Neural cell (in vitro differentiated cells): Measurements from ENCODE around the gene MKRN2. TPM values are rescaled to one million over a fixed set of nuclear protein-coding genes. Genes with fewer than 3 reads are reported as not detected.

Experiments
- H2AFZ ChIP-seq: fragments of 200-600, 300-800 bp; sonication (generic), shearing (Covaris generic); 2 replicates; pipeline ENCODE4 v1.6.0; 2014; ENCODE audit warnings: low read depth, mild to moderate bottlenecking, antibody characterized with exemption, low read length, moderate library complexity
- H3F3A ChIP-seq: fragments of 200-600 bp; shearing (Covaris generic); 2 replicates; pipeline ENCODE4 v1.6.1; 2016; ENCODE audit warnings: mild to moderate bottlenecking, moderate library complexity, mixed read lengths, antibody characterized with exemption, low read length; ENCODE audit not compliant: insufficient read depth, poor library complexity, severe bottlenecking
- H3K27ac ChIP-seq: fragments of 200-600, 300-800 bp; sonication (generic), shearing (Covaris generic); 2 replicates; pipeline ENCODE4 v1.5.1; 2014; ENCODE audit warnings: mild to moderate bottlenecking, low read length, moderate library complexity
- H3K27me3 ChIP-seq: fragments of 300-800, 200-600 bp; sonication (generic), shearing (Covaris generic); 2 replicates; pipeline ENCODE4 v1.6.0; 2014; ENCODE audit warnings: mild to moderate bottlenecking, low read depth, low read length, moderate library complexity; ENCODE audit not compliant: insufficient read depth
- H3K36me3 ChIP-seq: fragments of 300-800, 200-600 bp; sonication (generic), shearing (Covaris generic); 2 replicates; pipeline ENCODE4 v1.5.1; 2014; ENCODE audit warnings: mild to moderate bottlenecking, antibody characterized with exemption, low read length, moderate library complexity; ENCODE audit not compliant: insufficient read depth
- H3K4me2 ChIP-seq: fragments of 300-800, 200-600 bp; sonication (generic), shearing (Covaris generic); 2 replicates; pipeline ENCODE4 v1.6.0; 2014; ENCODE audit warnings: mild to moderate bottlenecking, low read length
- H3K4me3 ChIP-seq: fragments of 300-800, 200-600 bp; sonication (generic), shearing (Covaris generic); 2 replicates; pipeline ENCODE4 v1.5.1; 2014; ENCODE audit warnings: mild to moderate bottlenecking, low read length, moderate library complexity
- H3K79me2 ChIP-seq: fragments of 200-600 bp; shearing (Covaris generic); replicated peaks from 2 replicates; pipeline ENCODE4 v1.6.0; 2014; ENCODE audit warnings: mild to moderate bottlenecking, low read length, moderate library complexity; ENCODE audit not compliant: insufficient read depth
- H3K9ac ChIP-seq: fragments of 300-800, 200-600 bp; sonication (generic), shearing (Covaris generic); 2 replicates; pipeline ENCODE4 v1.6.1; 2016; ENCODE audit warnings: mild to moderate bottlenecking, low read length, mixed read lengths
- H3K9me2 ChIP-seq: fragments of 200-600 bp; shearing (Covaris generic); 2 replicates; pipeline ENCODE4 v1.6.1; 2016; ENCODE audit warnings: mild to moderate bottlenecking, low read length, mixed read lengths; ENCODE audit not compliant: insufficient read depth
- H3K9me3 ChIP-seq: fragments of 200-600, 300-800 bp; sonication (generic), shearing (Covaris generic); 2 replicates; pipeline ENCODE4 v1.6.1; 2016; ENCODE audit warnings: mild to moderate bottlenecking, mixed run types, low read length, moderate library complexity, mixed read lengths
- H4K20me1 ChIP-seq: fragments of 200-600 bp; shearing (Covaris generic); 2 replicates; pipeline ENCODE4 v1.6.1; 2016; ENCODE audit warnings: mild to moderate bottlenecking, mixed run types; ENCODE audit not compliant: insufficient read depth
- CTCF ChIP-seq: fragments of 450-650 bp; IDR thresholded peaks from 2 replicates; pipeline ENCODE4 v1.5.1; 2014; ENCODE audit warnings: antibody characterized with exemption, mild to moderate bottlenecking, moderate library complexity; ENCODE audit not compliant: poor library complexity, severe bottlenecking
- EP300 ChIP-seq: fragments of 450-650 bp; conservative IDR thresholded peaks from 2 replicates; pipeline ENCODE4 v1.6.1; 2014; ENCODE audit warnings: antibody characterized with exemption, mild to moderate bottlenecking, moderate library complexity; ENCODE audit not compliant: poor library complexity, severe bottlenecking
- EZH2 ChIP-seq: fragments of 200-600, 300-800 bp; shearing (Covaris generic), sonication (generic); IDR thresholded peaks from 2 replicates; pipeline ENCODE4 v1.6.1; 2014; ENCODE audit warnings: antibody characterized with exemption, low read length, borderline replicate concordance, mild to moderate bottlenecking; ENCODE audit not compliant: insufficient read depth, poor library complexity, severe bottlenecking
- MXI1 ChIP-seq: fragments of 450-650 bp; conservative IDR thresholded peaks from 2 replicates; pipeline ENCODE4 v1.6.1; 2014; ENCODE audit warnings: antibody characterized with exemption, mild to moderate bottlenecking; ENCODE audit not compliant: poor library complexity, severe bottlenecking
- POLR2AphosphoS5 ChIP-seq: IDR thresholded peaks from 2 replicates; pipeline ENCODE4 v1.6.1; 2012
- RAD21 ChIP-seq: fragments of 450-650 bp; conservative IDR thresholded peaks from 2 replicates; pipeline ENCODE4 v1.6.1; 2014; ENCODE audit warnings: antibody characterized with exemption, mild to moderate bottlenecking, moderate library complexity
- REST ChIP-seq: IDR thresholded peaks from 2 replicates; pipeline ENCODE4 v1.6.1; 2012; ENCODE audit warnings: borderline replicate concordance
- SMC3 ChIP-seq: fragments of 450-650 bp; conservative IDR thresholded peaks from 2 replicates; pipeline ENCODE4 v1.6.1; 2014; ENCODE audit warnings: antibody characterized with exemption, mild to moderate bottlenecking, moderate library complexity; ENCODE audit not compliant: poor library complexity
- TAF1 ChIP-seq: IDR thresholded peaks from 2 replicates; pipeline ENCODE4 v1.6.1; 2012; ENCODE audit warnings: low read depth
- polyA plus RNA-seq: library from polyadenylated mRNA; depleted of rRNA; stranded (reverse); fragments of >200 nt; gene quantifications from 2 replicates; pipeline ENCODE4 v1.2.3, GENCODE V29; 2014

Gene MKRN2
- polyA plus RNA-seq, 1 donor from 2014 or later, result 47.6 TPM

GRCh38 chr3:12558706-12559105 is 1.8 kb downstream of the MKRN2 start:
- H3K9me2 ChIP-seq, result no peaks in the 10 kb centered on the region
- peak overlapping the region; percentile 86 for H3K27ac ChIP-seq
- peak overlapping the region; percentile 97 for H3K4me3 ChIP-seq
- H3K4me2 ChIP-seq, result peak overlapping the region; percentile 81
- H4K20me1 ChIP-seq, result no peaks in the 10 kb centered on the region
- no peaks in the 10 kb centered on the region for H3K9me3 ChIP-seq
- H2AFZ ChIP-seq, result no peak overlapping the region
- H3K79me2 ChIP-seq, result peaks cover 58% of the 10 kb centered on the region
- H3F3A ChIP-seq, result no peaks in the 10 kb centered on the region
- H3K27me3 ChIP-seq, result no peaks in the 10 kb centered on the region
- no peaks in the 10 kb centered on the region for H3K36me3 ChIP-seq
- H3K9ac ChIP-seq, result peak overlapping the region; percentile 86
- no peak for TF ChIP-seq POLR2AphosphoS5
- no peak for TF ChIP-seq EZH2
- no peak for TF ChIP-seq SMC3
- no peak for TF ChIP-seq TAF1

- H3K9me2 ChIP-seq, result no peaks in the 10 kb centered on the region
- H3K4me3 ChIP-seq, result peak overlapping the region; percentile 97
- H3K27me3 ChIP-seq, result no peaks in the 10 kb centered on the region
- no peak overlapping the region for H2AFZ ChIP-seq
- no peaks in the 10 kb centered on the region for H4K20me1 ChIP-seq
- H3K9ac ChIP-seq, result peak overlapping the region; percentile 54
- H3F3A ChIP-seq, result no peaks in the 10 kb centered on the region
- peaks cover 63% of the 10 kb centered on the region for H3K79me2 ChIP-seq
- no peaks in the 10 kb centered on the region for H3K36me3 ChIP-seq
- H3K27ac ChIP-seq, result peak overlapping the region; percentile 86
- TF ChIP-seq EZH2, result no peak
- peak; percentile 11 for TF ChIP-seq REST
- TF ChIP-seq POLR2AphosphoS5, result peak; percentile 49
- TF ChIP-seq EP300, result peak; percentile 75
- peak; percentile 23 for TF ChIP-seq RAD21
- TF ChIP-seq MXI1, result no peak
- no peak for TF ChIP-seq TAF1
- TF ChIP-seq CTCF, result no peak
- peak; percentile 35 for TF ChIP-seq SMC3
- H3K4me2 ChIP-seq, result peak overlapping the region; percentile 81
- no peaks in the 10 kb centered on the region for H3K9me3 ChIP-seq
These were observed 2.6 kb downstream of the MKRN2 start for GRCh38 chr3:12559520-12559919.
